WTC11 (cell line): Measurements from ENCODE around the gene ARHGEF25. TPM values are rescaled to one million over a fixed set of nuclear protein-coding genes. Genes with fewer than 3 reads are reported as not detected.

Experiments
- ATAC-seq: fragments of 200-7000 bp; cut with Tn5 transposase; 2 replicates; pipeline ENCODE4 v1.10.0; 2021; ENCODE audit warnings: mild to moderate bottlenecking, moderate library complexity
- CTCF ChIA-PET: fragments of 300-600 bp; sonication (Branson Sonifier 250); formaldehyde crosslinking; loops from one replicate; lab custom pipeline; 2021; ENCODE audit warnings: antibody characterized with exemption; lab: Charles Lee
- POLR2A ChIA-PET: fragments of 350-600 bp; sonication (Branson Sonifier 250); formaldehyde crosslinking; loops from one replicate; lab custom pipeline; 2021; ENCODE audit warnings: antibody characterized with exemption; lab: Charles Lee
- DNase-seq: peaks from one replicate; pipeline ENCODE4 v3.0.0; 2021; ENCODE audit warnings: low spot score
- H3K27ac Mint-ChIP-seq: 2 replicates; pipeline ENCODE4 v1.8.0; 2021; ENCODE audit warnings: mixed read lengths
- H3K27me3 Mint-ChIP-seq: 2 replicates; pipeline ENCODE4 v1.8.0; 2021; ENCODE audit warnings: low read depth, mild to moderate bottlenecking, moderate library complexity, mixed read lengths
- H3K36me3 Mint-ChIP-seq: 2 replicates; pipeline ENCODE4 v1.8.0; 2021; ENCODE audit warnings: mixed read lengths
- H3K4me1 Mint-ChIP-seq: 2 replicates; pipeline ENCODE4 v1.8.0; 2022; ENCODE audit warnings: mixed read lengths
- H3K4me3 Mint-ChIP-seq: 2 replicates; pipeline ENCODE4 v1.8.0; 2021; ENCODE audit warnings: mild to moderate bottlenecking, moderate library complexity, mixed read lengths
- H3K9me3 Mint-ChIP-seq: 2 replicates; pipeline ENCODE4 v1.8.0; 2021; ENCODE audit warnings: mixed read lengths
- ATF2 ChIP-seq: sonication (generic); formaldehyde crosslinking; IDR thresholded peaks from 2 replicates; pipeline ENCODE4 v1.8.1; 2022; ENCODE audit warnings: low read depth, missing genetic modification reagents, borderline replicate concordance
- CBFB ChIP-seq: sonication (generic); formaldehyde crosslinking; IDR thresholded peaks from 2 replicates; pipeline ENCODE4 v1.8.1; 2022; ENCODE audit warnings: mild to moderate bottlenecking, low read depth, missing genetic modification reagents
- CTCF ChIP-seq: fragments of 200-600 bp; IDR thresholded peaks from 2 replicates; pipeline ENCODE4 v1.8.0; 2022; ENCODE audit warnings: antibody characterized with exemption
- E2F1 ChIP-seq: sonication (generic); formaldehyde crosslinking; IDR thresholded peaks from 2 replicates; pipeline ENCODE4 v1.8.0; 2022; ENCODE audit warnings: mild to moderate bottlenecking, missing genetic modification reagents
- FOXJ3 ChIP-seq: sonication (generic); formaldehyde crosslinking; IDR thresholded peaks from 2 replicates; pipeline ENCODE4 v1.9.0; 2021; ENCODE audit warnings: missing genetic modification reagents, mild to moderate bottlenecking, borderline replicate concordance
- KAT7 ChIP-seq: sonication (generic); formaldehyde crosslinking; IDR thresholded peaks from 2 replicates; pipeline ENCODE4 v1.8.1; 2023; ENCODE audit warnings: missing genetic modification reagents, mild to moderate bottlenecking, borderline replicate concordance
- NR3C1 ChIP-seq: sonication (generic); formaldehyde crosslinking; conservative IDR thresholded peaks from 2 replicates; pipeline ENCODE4 v1.8.1; 2023; ENCODE audit warnings: low read depth, mild to moderate bottlenecking, missing genetic modification reagents
- SMAD4 ChIP-seq: sonication (generic); formaldehyde crosslinking; IDR thresholded peaks from 2 replicates; pipeline ENCODE4 v1.8.0; 2022; ENCODE audit warnings: mild to moderate bottlenecking, missing genetic modification reagents
- TCF7 ChIP-seq: sonication (generic); formaldehyde crosslinking; IDR thresholded peaks from 2 replicates; pipeline ENCODE4 v1.8.0; 2022; ENCODE audit warnings: mild to moderate bottlenecking, low read depth, missing genetic modification reagents, moderate library complexity
- TP53 ChIP-seq: sonication (generic); formaldehyde crosslinking; IDR thresholded peaks from 2 replicates; pipeline ENCODE4 v1.8.1; 2023; ENCODE audit warnings: mild to moderate bottlenecking, missing genetic modification reagents
- ZBTB43 ChIP-seq: sonication (generic); formaldehyde crosslinking; IDR thresholded peaks from 2 replicates; pipeline ENCODE4 v1.8.1; 2023; ENCODE audit warnings: mild to moderate bottlenecking, missing genetic modification reagents
- ZNF232 ChIP-seq: sonication (generic); formaldehyde crosslinking; IDR thresholded peaks from 2 replicates; pipeline ENCODE4 v1.8.0; 2022; ENCODE audit warnings: mild to moderate bottlenecking, missing genetic modification reagents
- total RNA-seq: library from RNA; stranded (reverse); gene quantifications from 3 replicates; pipeline ENCODE4 v1.2.3, GENCODE V29; 2021
- TF ChIP-seq, protein P1 (sequence below): sonication (generic); formaldehyde crosslinking; IDR thresholded peaks from 2 replicates; pipeline ENCODE4 v1.8.1; 2022; ENCODE audit warnings: mild to moderate bottlenecking, moderate library complexity, missing genetic modification reagents
- TF ChIP-seq, protein P2 (sequence below): sonication (generic); formaldehyde crosslinking; conservative IDR thresholded peaks from 2 replicates; pipeline ENCODE4 v1.8.1; 2023; ENCODE audit warnings: mild to moderate bottlenecking, low read depth, missing genetic modification reagents, moderate library complexity

ARHGEF25 gene
- total RNA-seq, 1 experiment from 2014 or later, result 11.9 TPM

GRCh38 chr12:57600395-57600794, 10.8 kb upstream of the ARHGEF25 start:
- Mint-ChIP-seq H3K36me3 (peaks cover 26% of the 10 kb centered on the region), H3K4me3 (no peak overlapping the region), H3K27me3 (no peaks in the 10 kb centered on the region), H3K9me3 (no peaks in the 10 kb centered on the region), H3K27ac (no peak overlapping the region), H3K4me1 (peaks cover 14% of the 10 kb centered on the region)
- no peak for ATAC-seq
- CTCF ChIA-PET, result interaction anchor here (1.0 to 3.3 kb wide), 3 partner anchors 17 to 27 kb away, joined by 3 to 8 read pairs (median 3); no protein-coding TSS in a partner anchor
- TF ChIP-seq, protein P1, sequence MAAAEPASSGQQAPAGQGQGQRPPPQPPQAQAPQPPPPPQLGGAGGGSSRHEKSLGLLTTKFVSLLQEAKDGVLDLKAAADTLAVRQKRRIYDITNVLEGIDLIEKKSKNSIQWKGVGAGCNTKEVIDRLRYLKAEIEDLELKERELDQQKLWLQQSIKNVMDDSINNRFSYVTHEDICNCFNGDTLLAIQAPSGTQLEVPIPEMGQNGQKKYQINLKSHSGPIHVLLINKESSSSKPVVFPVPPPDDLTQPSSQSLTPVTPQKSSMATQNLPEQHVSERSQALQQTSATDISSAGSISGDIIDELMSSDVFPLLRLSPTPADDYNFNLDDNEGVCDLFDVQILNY (CRISPR knock-in tag), result no peak
- TF ChIP-seq, protein P2, sequence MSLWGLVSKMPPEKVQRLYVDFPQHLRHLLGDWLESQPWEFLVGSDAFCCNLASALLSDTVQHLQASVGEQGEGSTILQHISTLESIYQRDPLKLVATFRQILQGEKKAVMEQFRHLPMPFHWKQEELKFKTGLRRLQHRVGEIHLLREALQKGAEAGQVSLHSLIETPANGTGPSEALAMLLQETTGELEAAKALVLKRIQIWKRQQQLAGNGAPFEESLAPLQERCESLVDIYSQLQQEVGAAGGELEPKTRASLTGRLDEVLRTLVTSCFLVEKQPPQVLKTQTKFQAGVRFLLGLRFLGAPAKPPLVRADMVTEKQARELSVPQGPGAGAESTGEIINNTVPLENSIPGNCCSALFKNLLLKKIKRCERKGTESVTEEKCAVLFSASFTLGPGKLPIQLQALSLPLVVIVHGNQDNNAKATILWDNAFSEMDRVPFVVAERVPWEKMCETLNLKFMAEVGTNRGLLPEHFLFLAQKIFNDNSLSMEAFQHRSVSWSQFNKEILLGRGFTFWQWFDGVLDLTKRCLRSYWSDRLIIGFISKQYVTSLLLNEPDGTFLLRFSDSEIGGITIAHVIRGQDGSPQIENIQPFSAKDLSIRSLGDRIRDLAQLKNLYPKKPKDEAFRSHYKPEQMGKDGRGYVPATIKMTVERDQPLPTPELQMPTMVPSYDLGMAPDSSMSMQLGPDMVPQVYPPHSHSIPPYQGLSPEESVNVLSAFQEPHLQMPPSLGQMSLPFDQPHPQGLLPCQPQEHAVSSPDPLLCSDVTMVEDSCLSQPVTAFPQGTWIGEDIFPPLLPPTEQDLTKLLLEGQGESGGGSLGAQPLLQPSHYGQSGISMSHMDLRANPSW (CRISPR knock-in tag), result no peak
- TF ChIP-seq SMAD4 (CRISPR knock-in tag) (no peak), NR3C1 (CRISPR knock-in tag) (no peak), FOXJ3 (CRISPR knock-in tag) (no peak), CBFB (no peak), ZBTB43 (no peak), CTCF (no peak), TCF7 (CRISPR knock-in tag) (no peak), E2F1 (CRISPR knock-in tag) (no peak), KAT7 (CRISPR knock-in tag) (no peak), TP53 (no peak), ZNF232 (CRISPR knock-in tag) (no peak)
- POLR2A ChIA-PET, result no interaction called here
- DNase-seq, result no peak

- Mint-ChIP-seq H3K9me3 (no peaks in the 10 kb centered on the region), H3K27ac (no peak overlapping the region), H3K4me1 (peaks cover 20% of the 10 kb centered on the region), H3K36me3 (peaks cover 28% of the 10 kb centered on the region), H3K4me3 (no peak overlapping the region), H3K27me3 (no peaks in the 10 kb centered on the region)
- no peak for TF ChIP-seq ATF2
- ATAC-seq (no peak), DNase-seq (no peak)
- CTCF ChIA-PET, result no interaction called here
- POLR2A ChIA-PET, result no interaction called here
These were observed 8.7 kb upstream of the ARHGEF25 start for GRCh38 chr12:57602544-57602943.
